Left lung (tissue), 10 donors: Measurements from ENCODE around the gene RNF167. TPM values are rescaled to one million over a fixed set of nuclear protein-coding genes. Genes with fewer than 3 reads are reported as not detected.

Experiments used
- ATAC-seq: fragments of 200-7000 bp; cut with Tn5 transposase; one replicate; pipeline ENCODE4 v1.9.1; 2020; ENCODE audit warnings: moderate library complexity
- DNase-seq, 4 donors: peaks; one replicate each; pipeline ENCODE4 v3.0.0-alpha.2; 2013 to 2020
- H3K27ac ChIP-seq, 2 donors: fragments of 200-600 bp; sonication (generic) in 1 of 2; one replicate each; pipeline versions ENCODE4 v1.5.0 to v1.8.0; 2020 to 2021
- H3K27me3 ChIP-seq, 2 donors: fragments of 200-600 bp; sonication (generic) in 1 of 2; one replicate each; pipeline versions ENCODE4 v1.5.0 to v1.8.0; 2020 to 2021
- H3K36me3 ChIP-seq, 2 donors: fragments of 200-600 bp; sonication (generic) in 1 of 2; one replicate each; pipeline versions ENCODE4 v1.5.0 to v1.8.0; 2020 to 2021
- H3K4me1 ChIP-seq, 2 donors: fragments of 200-600 bp; one replicate each; pipeline ENCODE4 v1.8.0; 2021
- H3K4me3 ChIP-seq, 2 donors: fragments of 200-600 bp; sonication (generic) in 1 of 2; one replicate each; pipeline versions ENCODE4 v1.5.0 to v1.8.0; 2020 to 2021; ENCODE audit warnings: mild to moderate bottlenecking in 1 of 2
- H3K9me3 ChIP-seq, 2 donors: fragments of 200-600 bp; sonication (generic) in 1 of 2; one replicate each; pipeline versions ENCODE4 v1.5.0 to v1.8.0; 2020 to 2021
- CTCF ChIP-seq, 2 donors: fragments of 200-600 bp; sonication (generic) in 1 of 2; IDR thresholded peaks; one replicate each; pipeline versions ENCODE4 v1.5.0 to v1.8.0; 2021; ENCODE audit warnings: antibody characterized with exemption in 2 of 2
- intact Hi-C, 2 donors: fragments of 100-400 bp; cut with DNase I; formaldehyde crosslinking; loops; one replicate each; pipeline versions ENCODE4 v1.11.2 to v1.14.2; 2022
- microRNA-seq, 2 donors: library from miRNA; unstranded; fragments of <30 nt; microRNA quantifications; one replicate each; pipeline ENCODE4, GENCODE V29; 2019
- polyA plus RNA-seq, 6 donors: library from polyadenylated mRNA; unstranded; fragments of 120-200 nt; gene quantifications; one replicate each; pipeline ENCODE4 v1.2.1, GENCODE V29; 2013; ENCODE audit not compliant: insufficient read length in 6 of 6
- total RNA-seq, 2 donors: library from RNA; stranded (reverse); fragmentation: NEBNext Ultra II Directional; extraction: Animal tissue kit (Norgen Biotek cat#: 25700); gene quantifications; one replicate each; pipeline ENCODE4 v1.2.1, GENCODE V29; 2021
- donor health status: DM: no; HTN: yes; CAD: no.
- donor health status: DM: no; HTN: no; CAD: no.

Gene RNF167
- total and polyA plus RNA-seq, 8 donors = 101 to 126 (median 117) TPM

- Histone ChIP-seq H3K9me3 (no peaks in the 10 kb centered on the region), H3K27ac (peak overlapping the region; percentile 94), H3K4me3 (peak overlapping the region; percentile 94 to 98), H3K4me1 (peaks cover 17 to 34% of the 10 kb centered on the region in 2 donors), H3K36me3 (peaks cover 0 to 17% of the 10 kb centered on the region in 2 donors), H3K27me3 (no peaks in the 10 kb centered on the region)
- intact Hi-C loops = loop anchor here in 1 of 2 donors (10.0 kb wide), 1 partner anchor 77 kb away; no protein-coding TSS in a partner anchor
- TF ChIP-seq CTCF (IDR thresholded peaks at IDR 0.05) = no peak
- ATAC-seq = peak; percentile 4
- DNase-seq = no peak
These were observed 47.9 kb downstream of the RNF167 start for GRCh38 chr17:4987767-4988567.

GRCh38 chr17:4994081-4994595 lies 54.1 kb downstream of the RNF167 start:
- Histone ChIP-seq H3K27me3 (no peaks in the 10 kb centered on the region), H3K9me3 (no peaks in the 10 kb centered on the region), H3K4me1 (peaks cover 6 to 21% of the 10 kb centered on the region in 2 donors), H3K27ac (no peak overlapping the region), H3K4me3 (no peak overlapping the region), H3K36me3 (no peaks in the 10 kb centered on the region)
- intact Hi-C loops = no loop called here
- no peak for ATAC-seq
- DNase-seq = no peak
- no peak for TF ChIP-seq CTCF (IDR thresholded peaks at IDR 0.05)

Small RNAs within 50 kb of the gene (microRNA-seq; reads per million reads assigned to microRNA genes)
- gene MIR6864 (0 to 0.50 reads per million in 2 donors), gene MIR6865 (0 to 0.27 reads per million in 2 donors)

Other genes with a start within 250 kb of the RNF167 start
- 10 to 100 TPM; 42.2 to 48.8 TPM for gene PELP1, start 236.1 kb upstream of the RNF167 start, total RNA-seq
- gene PELP1, start 236.1 kb upstream of the RNF167 start, polyA plus RNA-seq = 10 to 100 TPM; 45.9 to 55.1 (median 46.7) TPM
- gene ARRB2, start 229.6 kb upstream of the RNF167 start, total RNA-seq = 100 to 1,000 TPM in 1 of 2 donors, 10 to 100 TPM in 1; 91.8 to 240 TPM
- gene ARRB2, start 229.6 kb upstream of the RNF167 start, polyA plus RNA-seq = 10 to 100 TPM; 41.3 to 55.8 (median 47.0) TPM
- 10 to 100 TPM; 22.6 to 23.6 TPM for gene MED11, start 208.8 kb upstream of the RNF167 start, total RNA-seq
- gene MED11, start 208.8 kb upstream of the RNF167 start, polyA plus RNA-seq = 10 to 100 TPM; 19.9 to 26.5 (median 22.9) TPM
- gene ZMYND15, start 200.4 kb upstream of the RNF167 start, total RNA-seq = 1 to 10 TPM; 4.1 to 5.2 TPM
- under 1 TPM; 0.34 to 0.84 (median 0.51) TPM for gene ZMYND15, start 200.4 kb upstream of the RNF167 start, polyA plus RNA-seq
- 100 to 1,000 TPM; 122 to 147 TPM for gene CXCL16, start 200.3 kb upstream of the RNF167 start, total RNA-seq
- 10 to 100 TPM; 14.2 to 20.8 (median 15.2) TPM for gene CXCL16, start 200.3 kb upstream of the RNF167 start, polyA plus RNA-seq
- not detected for gene TM4SF5, start 168.4 kb upstream of the RNF167 start, total RNA-seq
- gene TM4SF5, start 168.4 kb upstream of the RNF167 start, polyA plus RNA-seq = not detected
- 1 to 10 TPM; 2.1 to 6.0 TPM for gene VMO1, start 153.9 kb upstream of the RNF167 start, total RNA-seq
- 1 to 10 TPM in 1 of 6 donors, under 1 TPM in 5; 0.22 to 1.0 (median 0.34) TPM for gene VMO1, start 153.9 kb upstream of the RNF167 start, polyA plus RNA-seq
- gene GLTPD2, start 151.3 kb upstream of the RNF167 start, total RNA-seq = not detected
- 1 to 10 TPM in 3 of 6 donors, under 1 TPM in 3; 0.59 to 1.5 (median 0.99) TPM for gene GLTPD2, start 151.3 kb upstream of the RNF167 start, polyA plus RNA-seq
- gene PSMB6, start 144.1 kb upstream of the RNF167 start, total RNA-seq = 100 to 1,000 TPM; 102 to 129 TPM
- 100 to 1,000 TPM in 3 of 6 donors, 10 to 100 TPM in 3; 91.9 to 113 (median 99.6) TPM for gene PSMB6, start 144.1 kb upstream of the RNF167 start, polyA plus RNA-seq
- gene PLD2, start 133.1 kb upstream of the RNF167 start, total RNA-seq = 10 to 100 TPM; 30.0 to 34.7 TPM
- 10 to 100 TPM; 57.5 to 70.0 (median 61.8) TPM for gene PLD2, start 133.1 kb upstream of the RNF167 start, polyA plus RNA-seq
- gene MINK1, start 106.9 kb upstream of the RNF167 start, total RNA-seq = 10 to 100 TPM; 84.1 to 85.4 TPM
- gene MINK1, start 106.9 kb upstream of the RNF167 start, polyA plus RNA-seq = 10 to 100 TPM; 53.5 to 77.7 (median 64.0) TPM
- gene C17orf107, start 40.7 kb upstream of the RNF167 start, total RNA-seq = 1 to 10 TPM; 2.0 to 5.3 TPM
- gene C17orf107, start 40.7 kb upstream of the RNF167 start, polyA plus RNA-seq = 1 to 10 TPM in 2 of 6 donors, under 1 TPM in 4; 0.63 to 1.5 (median 0.82) TPM
- gene CHRNE, start 37.2 kb upstream of the RNF167 start, total RNA-seq = 1 to 10 TPM; 2.9 to 4.9 TPM
- 1 to 10 TPM in 1 of 6 donors, under 1 TPM in 5; 0.56 to 1.5 (median 0.83) TPM for gene CHRNE, start 37.2 kb upstream of the RNF167 start, polyA plus RNA-seq
- gene GP1BA, start 8.0 kb upstream of the RNF167 start, total RNA-seq = under 1 TPM; 0.31 to 0.96 TPM
- 1 to 10 TPM; 2.8 to 3.7 (median 3.5) TPM for gene GP1BA, start 8.0 kb upstream of the RNF167 start, polyA plus RNA-seq
- gene SLC25A11, start 222 bp upstream of the RNF167 start, total RNA-seq = 10 to 100 TPM; 58.6 to 70.5 TPM
- gene SLC25A11, start 222 bp upstream of the RNF167 start, polyA plus RNA-seq = 10 to 100 TPM; 38.4 to 56.2 (median 46.9) TPM
- 100 to 1,000 TPM; 619 to 987 TPM for gene PFN1, start 8.3 kb downstream of the RNF167 start, total RNA-seq
- gene PFN1, start 8.3 kb downstream of the RNF167 start, polyA plus RNA-seq = 100 to 1,000 TPM; 337 to 506 (median 415) TPM
- 10 to 100 TPM; 15.0 to 15.9 TPM for gene ENO3, start 10.9 kb downstream of the RNF167 start, total RNA-seq
- 10 to 100 TPM; 10.7 to 22.4 (median 15.6) TPM for gene ENO3, start 10.9 kb downstream of the RNF167 start, polyA plus RNA-seq
- 10 to 100 TPM; 47.2 to 59.3 TPM for gene SPAG7, start 27.5 kb downstream of the RNF167 start, total RNA-seq
- 10 to 100 TPM; 73.4 to 78.6 (median 75.2) TPM for gene SPAG7, start 27.5 kb downstream of the RNF167 start, polyA plus RNA-seq
- gene CAMTA2, start 47.4 kb downstream of the RNF167 start, total RNA-seq = 10 to 100 TPM; 51.3 to 64.9 TPM
- 10 to 100 TPM; 28.6 to 40.8 (median 33.3) TPM for gene CAMTA2, start 47.4 kb downstream of the RNF167 start, polyA plus RNA-seq
- 1 to 10 TPM; 1.0 to 2.4 TPM for gene INCA1, start 57.3 kb downstream of the RNF167 start, total RNA-seq
- 10 to 100 TPM in 2 of 6 donors, 1 to 10 TPM in 4; 8.1 to 11.5 (median 9.1) TPM for gene INCA1, start 57.3 kb downstream of the RNF167 start, polyA plus RNA-seq
- gene KIF1C, start 57.7 kb downstream of the RNF167 start, total RNA-seq = 100 to 1,000 TPM; 205 to 239 TPM
- gene KIF1C, start 57.7 kb downstream of the RNF167 start, polyA plus RNA-seq = 10 to 100 TPM; 48.9 to 75.0 (median 65.9) TPM
- gene SLC52A1, start 95.2 kb downstream of the RNF167 start, total RNA-seq = under 1 TPM; 0.58 to 0.73 TPM
- gene SLC52A1, start 95.2 kb downstream of the RNF167 start, polyA plus RNA-seq = under 1 TPM; 0.13 to 0.34 (median 0.25) TPM
- gene ZFP3, start 138.2 kb downstream of the RNF167 start, total RNA-seq = 1 to 10 TPM; 4.9 to 5.7 TPM
- 10 to 100 TPM in 1 of 6 donors, 1 to 10 TPM in 5; 8.7 to 10.3 (median 9.5) TPM for gene ZFP3, start 138.2 kb downstream of the RNF167 start, polyA plus RNA-seq
- 10 to 100 TPM in 1 of 2 donors, 1 to 10 TPM in 1; 7.7 to 12.5 TPM for gene ZNF232, start 171.6 kb downstream of the RNF167 start, total RNA-seq
- gene ZNF232, start 171.6 kb downstream of the RNF167 start, polyA plus RNA-seq = 10 to 100 TPM; 16.9 to 50.6 (median 42.3) TPM
- gene USP6, start 175.8 kb downstream of the RNF167 start, total RNA-seq = under 1 TPM; 0.15 to 0.21 TPM
- 10 to 100 TPM in 3 of 6 donors, 1 to 10 TPM in 3; 2.0 to 16.5 (median 11.4) TPM for gene USP6, start 175.8 kb downstream of the RNF167 start, polyA plus RNA-seq